HepG2 (cell line): Measurements from ENCODE around the gene F12. TPM values are rescaled to one million over a fixed set of nuclear protein-coding genes. Genes with fewer than 3 reads are reported as not detected.

Source experiments
- CCDC6 ChIP-seq: sonication (generic); formaldehyde crosslinking; IDR thresholded peaks from 2 replicates; pipeline ENCODE4 v1.8.1; 2022; ENCODE audit warnings: mild to moderate bottlenecking, missing genetic modification reagents, moderate library complexity
- DMAP1 ChIP-seq: IDR thresholded peaks from 2 replicates; pipeline ENCODE4 v1.6.1; 2016
- FOXJ3 ChIP-seq: sonication (generic); formaldehyde crosslinking; IDR thresholded peaks from 2 replicates; pipeline ENCODE4 v1.4.0; 2020; ENCODE audit warnings: missing genetic modification reagents, mild to moderate bottlenecking, borderline replicate concordance
- GMEB1 ChIP-seq: sonication (generic); formaldehyde crosslinking; IDR thresholded peaks from 2 replicates; pipeline ENCODE4 v1.5.1; 2020; ENCODE audit warnings: missing genetic modification reagents, mild to moderate bottlenecking, borderline replicate concordance
- GTF3A ChIP-seq: sonication (generic); formaldehyde crosslinking; conservative IDR thresholded peaks from 2 replicates; pipeline ENCODE4 v1.4.0; 2020; ENCODE audit warnings: mild to moderate bottlenecking, missing genetic modification reagents
- MTA1 ChIP-seq: sonication (generic); formaldehyde crosslinking; IDR thresholded peaks from 2 replicates; pipeline ENCODE4 v1.4.0; 2020; ENCODE audit warnings: missing genetic modification reagents, mild to moderate bottlenecking, borderline replicate concordance
- NCOA1 ChIP-seq: sonication (generic); formaldehyde crosslinking; IDR thresholded peaks from 2 replicates; pipeline ENCODE4 v1.9.0; 2021; ENCODE audit warnings: missing genetic modification reagents
- PAWR ChIP-seq: sonication (generic); formaldehyde crosslinking; IDR thresholded peaks from 2 replicates; pipeline ENCODE4 v1.4.0; 2020; ENCODE audit warnings: missing genetic modification reagents, mild to moderate bottlenecking, borderline replicate concordance
- RBAK ChIP-seq: sonication (generic); formaldehyde crosslinking; IDR thresholded peaks from 2 replicates; pipeline ENCODE4 v1.5.1; 2020; ENCODE audit warnings: mild to moderate bottlenecking, missing genetic modification reagents
- ZNF431 ChIP-seq: sonication (generic); formaldehyde crosslinking; IDR thresholded peaks from 2 replicates; pipeline ENCODE4 v1.9.0; 2022; ENCODE audit warnings: missing genetic modification reagents, low read depth, mild to moderate bottlenecking, borderline replicate concordance
- ZNF660 ChIP-seq: sonication (generic); formaldehyde crosslinking; IDR thresholded peaks from 2 replicates; pipeline ENCODE4 v1.5.1; 2020; ENCODE audit warnings: mild to moderate bottlenecking, low read depth, missing genetic modification reagents, borderline replicate concordance
- ZNF766 ChIP-seq: sonication (generic); formaldehyde crosslinking; IDR thresholded peaks from 2 replicates; pipeline ENCODE4 v1.5.0; 2020; ENCODE audit warnings: missing genetic modification reagents, borderline replicate concordance
- polyA plus RNA-seq, 8 experiments: library from polyadenylated mRNA; depleted of rRNA in 3 of 8; stranded (reverse) in 7 of 8; unstranded in 1 of 8; fragments of >200 nt; fragmentation: Illumina TruSeq in 4 of 8; extraction: Trizol in 4 of 8; gene quantifications; 2 replicates each; pipeline versions ENCODE4 v1.2.1 to v1.2.3, GENCODE V29; 2011 to 2016; ENCODE audit warnings: low read depth in 4 of 8, missing spikeins in 1 of 8, mixed read lengths in 1 of 8; ENCODE audit not compliant: insufficient read depth in 1 of 8
- total RNA-seq, 5 experiments: library from RNA; depleted of rRNA; stranded (reverse); fragments of >200 nt; fragmentation: Illumina TruSeq; extraction: Trizol; gene quantifications; 2 replicates each; pipeline ENCODE4 v1.2.3, GENCODE V29; 2016; ENCODE audit warnings: low read depth in 1 of 5
- TF ChIP-seq, protein P1 (sequence below): sonication (generic); formaldehyde crosslinking; IDR thresholded peaks from 2 replicates; pipeline ENCODE4 v1.9.0; 2022; ENCODE audit warnings: missing genetic modification reagents, mild to moderate bottlenecking, borderline replicate concordance
- TF ChIP-seq, protein P2 (sequence below), 2 experiments: sonication (generic) in 1 of 2; formaldehyde crosslinking in 1 of 2; IDR thresholded peaks; 2 replicates each; pipeline versions ENCODE4 v1.4.0 to v1.6.1; 2016 to 2020; ENCODE audit warnings: borderline replicate concordance in 1 of 2, low read depth in 1 of 2, mild to moderate bottlenecking in 1 of 2, missing genetic modification reagents in 1 of 2
- TF ChIP-seq, protein P3 (sequence below): sonication (generic); formaldehyde crosslinking; IDR thresholded peaks from 2 replicates; pipeline ENCODE4 v1.4.0; 2020; ENCODE audit warnings: low read depth, mild to moderate bottlenecking, missing genetic modification reagents

Gene F12
- total and polyA plus RNA-seq, 2 of the 13 experiments (the other 11 are each of a cell fraction or from before 2014, with no cell fraction given): 2.5 to 3.0 TPM

DNA sequence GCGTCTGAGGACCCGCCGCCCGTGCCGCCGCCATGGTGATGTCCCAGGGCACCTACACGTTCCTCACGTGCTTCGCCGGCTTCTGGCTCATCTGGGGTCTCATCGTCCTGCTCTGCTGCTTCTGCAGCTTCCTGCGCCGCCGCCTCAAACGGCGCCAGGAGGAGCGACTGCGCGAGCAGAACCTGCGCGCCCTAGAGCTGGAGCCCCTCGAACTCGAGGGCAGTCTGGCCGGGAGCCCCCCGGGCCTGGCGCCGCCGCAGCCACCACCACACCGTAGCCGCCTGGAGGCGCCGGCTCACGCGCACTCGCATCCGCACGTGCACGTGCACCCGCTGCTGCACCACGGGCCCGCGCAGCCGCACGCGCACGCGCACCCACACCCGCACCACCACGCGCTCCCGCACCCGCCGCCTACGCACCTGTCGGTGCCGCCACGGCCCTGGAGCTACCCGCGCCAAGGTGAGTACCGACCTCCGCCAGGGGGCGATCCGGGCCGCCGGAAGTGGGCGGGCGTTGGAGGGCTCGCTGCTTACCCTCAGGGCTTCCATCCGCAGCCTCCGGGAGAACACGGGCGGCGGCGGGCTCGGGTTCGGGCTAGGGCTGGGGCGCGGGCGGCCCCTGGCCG lies 45.8 kb upstream of the F12 start (continued):
- TF ChIP-seq, protein P1, sequence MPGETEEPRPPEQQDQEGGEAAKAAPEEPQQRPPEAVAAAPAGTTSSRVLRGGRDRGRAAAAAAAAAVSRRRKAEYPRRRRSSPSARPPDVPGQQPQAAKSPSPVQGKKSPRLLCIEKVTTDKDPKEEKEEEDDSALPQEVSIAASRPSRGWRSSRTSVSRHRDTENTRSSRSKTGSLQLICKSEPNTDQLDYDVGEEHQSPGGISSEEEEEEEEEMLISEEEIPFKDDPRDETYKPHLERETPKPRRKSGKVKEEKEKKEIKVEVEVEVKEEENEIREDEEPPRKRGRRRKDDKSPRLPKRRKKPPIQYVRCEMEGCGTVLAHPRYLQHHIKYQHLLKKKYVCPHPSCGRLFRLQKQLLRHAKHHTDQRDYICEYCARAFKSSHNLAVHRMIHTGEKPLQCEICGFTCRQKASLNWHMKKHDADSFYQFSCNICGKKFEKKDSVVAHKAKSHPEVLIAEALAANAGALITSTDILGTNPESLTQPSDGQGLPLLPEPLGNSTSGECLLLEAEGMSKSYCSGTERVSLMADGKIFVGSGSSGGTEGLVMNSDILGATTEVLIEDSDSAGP (CRISPR knock-in tag): 0 out of 2 replicates have a peak, but pooled peaks have one; percentile 83
- TF ChIP-seq ZNF431 (CRISPR knock-in tag) (peak; percentile 23; the same call in 1 of the 2 replicates), RBAK (CRISPR knock-in tag) (no peak), GMEB1 (CRISPR knock-in tag) (peak; percentile 63; the same call in 1 of the 2 replicates), DMAP1 (CRISPR knock-in tag) (no peak; the same call in 1 of the 2 replicates), MTA1 (peak; percentile 60), CCDC6 (CRISPR knock-in tag) (peak; percentile 91), ZNF660 (CRISPR knock-in tag) (no peak), ZNF766 (peak; percentile 58; the same call in 1 of the 2 replicates), NCOA1 (CRISPR knock-in tag) (no peak), PAWR (CRISPR knock-in tag) (no peak), GTF3A (CRISPR knock-in tag) (peak; percentile 67; the same call in 1 of the 2 replicates), FOXJ3 (CRISPR knock-in tag) (no peak)
- TF ChIP-seq, protein P2, sequence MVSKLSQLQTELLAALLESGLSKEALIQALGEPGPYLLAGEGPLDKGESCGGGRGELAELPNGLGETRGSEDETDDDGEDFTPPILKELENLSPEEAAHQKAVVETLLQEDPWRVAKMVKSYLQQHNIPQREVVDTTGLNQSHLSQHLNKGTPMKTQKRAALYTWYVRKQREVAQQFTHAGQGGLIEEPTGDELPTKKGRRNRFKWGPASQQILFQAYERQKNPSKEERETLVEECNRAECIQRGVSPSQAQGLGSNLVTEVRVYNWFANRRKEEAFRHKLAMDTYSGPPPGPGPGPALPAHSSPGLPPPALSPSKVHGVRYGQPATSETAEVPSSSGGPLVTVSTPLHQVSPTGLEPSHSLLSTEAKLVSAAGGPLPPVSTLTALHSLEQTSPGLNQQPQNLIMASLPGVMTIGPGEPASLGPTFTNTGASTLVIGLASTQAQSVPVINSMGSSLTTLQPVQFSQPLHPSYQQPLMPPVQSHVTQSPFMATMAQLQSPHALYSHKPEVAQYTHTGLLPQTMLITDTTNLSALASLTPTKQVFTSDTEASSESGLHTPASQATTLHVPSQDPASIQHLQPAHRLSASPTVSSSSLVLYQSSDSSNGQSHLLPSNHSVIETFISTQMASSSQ (IDR thresholded peaks at IDR 0.05; ENCODE audit: low read depth): no peak
- TF ChIP-seq, protein P2 (CRISPR knock-in tag; IDR thresholded peaks at IDR 0.05; ENCODE audit: borderline replicate concordance): peak; percentile 78
- TF ChIP-seq, protein P3, sequence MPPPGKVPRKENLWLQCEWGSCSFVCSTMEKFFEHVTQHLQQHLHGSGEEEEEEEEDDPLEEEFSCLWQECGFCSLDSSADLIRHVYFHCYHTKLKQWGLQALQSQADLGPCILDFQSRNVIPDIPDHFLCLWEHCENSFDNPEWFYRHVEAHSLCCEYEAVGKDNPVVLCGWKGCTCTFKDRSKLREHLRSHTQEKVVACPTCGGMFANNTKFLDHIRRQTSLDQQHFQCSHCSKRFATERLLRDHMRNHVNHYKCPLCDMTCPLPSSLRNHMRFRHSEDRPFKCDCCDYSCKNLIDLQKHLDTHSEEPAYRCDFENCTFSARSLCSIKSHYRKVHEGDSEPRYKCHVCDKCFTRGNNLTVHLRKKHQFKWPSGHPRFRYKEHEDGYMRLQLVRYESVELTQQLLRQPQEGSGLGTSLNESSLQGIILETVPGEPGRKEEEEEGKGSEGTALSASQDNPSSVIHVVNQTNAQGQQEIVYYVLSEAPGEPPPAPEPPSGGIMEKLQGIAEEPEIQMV (CRISPR knock-in tag): peak; percentile 63; the same call in 1 of the 2 replicates
